HG03378 (cell line): Measurements from ENCODE around the gene RALGAPA2.
A peak's percentile ranks its signal among the peaks of the same experiment; 100 is the strongest.

ENCODE experiments used
- ATAC-seq: cut with Tn5 transposase; IDR thresholded peaks from one replicate; pipeline ENCODE4 v1.9.1; 2021; ENCODE audit warnings: mild to moderate bottlenecking, moderate library complexity; ENCODE audit not compliant: unreplicated experiment

RALGAPA2 gene

GRCh38 chr20:20687319-20687718 is 25.1 kb downstream of the RALGAPA2 start:
- no peak for ATAC-seq

GRCh38 chr20:20685635-20686034 is 26.8 kb downstream of the RALGAPA2 start:
- ATAC-seq: no peak

GRCh38 chr20:20683481-20684321 is 28.7 kb downstream of the RALGAPA2 start:
- ATAC-seq: no peak

GRCh38 chr20:20683020-20683419 is 29.4 kb downstream of the RALGAPA2 start:
- ATAC-seq: no peak

GRCh38 chr20:20680991-20681508 is 31.4 kb downstream of the RALGAPA2 start:
- ATAC-seq: peak; percentile 52

GRCh38 chr20:20679316-20679715 is 33.1 kb downstream of the RALGAPA2 start:
- ATAC-seq: no peak

- ATAC-seq: no peak
Observed at GRCh38 chr20:20677186-20677585, 35.3 kb downstream of the RALGAPA2 start.

GRCh38 chr20:20668639-20669038 is 43.8 kb downstream of the RALGAPA2 start:
- peak; percentile 98 for ATAC-seq

- ATAC-seq: no peak
Observed at GRCh38 chr20:20666359-20666758, 46.1 kb downstream of the RALGAPA2 start.

GRCh38 chr20:20665606-20666332 is 46.7 kb downstream of the RALGAPA2 start:
- no peak for ATAC-seq

- ATAC-seq: peak; percentile 55
Observed at GRCh38 chr20:20664795-20665589, 47.5 kb downstream of the RALGAPA2 start.

GRCh38 chr20:20663841-20664240 is 48.6 kb downstream of the RALGAPA2 start:
- no peak for ATAC-seq

- ATAC-seq: no peak
Observed at GRCh38 chr20:20658871-20659431, 53.5 kb downstream of the RALGAPA2 start.

GRCh38 chr20:20658123-20658522 is 54.3 kb downstream of the RALGAPA2 start:
- no peak for ATAC-seq

- no peak for ATAC-seq
Observed at GRCh38 chr20:20657092-20657491, 55.4 kb downstream of the RALGAPA2 start.

GRCh38 chr20:20655883-20656282 is 56.6 kb downstream of the RALGAPA2 start:
- ATAC-seq: no peak

GRCh38 chr20:20649945-20650344 is 62.5 kb downstream of the RALGAPA2 start:
- no peak for ATAC-seq

GRCh38 chr20:20643927-20644326 is 68.5 kb downstream of the RALGAPA2 start:
- ATAC-seq: no peak

- ATAC-seq: no peak
Observed at GRCh38 chr20:20641783-20642182, 70.7 kb downstream of the RALGAPA2 start.

- no peak for ATAC-seq
Observed at GRCh38 chr20:20638878-20639277, 73.6 kb downstream of the RALGAPA2 start.
